Mucosa of descending colon (tissue), 3 donors: ENCODE data around the gene PARP9. TPM values are rescaled to one million over a fixed set of nuclear protein-coding genes. Genes with fewer than 3 reads are reported as not detected.

ENCODE experiments used
- ATAC-seq: fragments of 200-7000 bp; cut with Tn5 transposase; one replicate; pipeline ENCODE4 v1.9.1; 2020; ENCODE audit warnings: mild to moderate bottlenecking, moderate library complexity
- DNase-seq, 3 donors: peaks; one replicate each; pipeline ENCODE4 v3.0.0-alpha.2; 2020
- H3K36me3 ChIP-seq: fragments of 200-600 bp; one replicate; pipeline ENCODE4 v1.8.0; 2021; ENCODE audit warnings: low read depth, mild to moderate bottlenecking
- H3K4me1 ChIP-seq: fragments of 200-600 bp; one replicate; pipeline ENCODE4 v1.8.0; 2021; ENCODE audit warnings: low read depth, mild to moderate bottlenecking
- H3K4me3 ChIP-seq: fragments of 200-600 bp; one replicate; pipeline ENCODE4 v1.8.0; 2021; ENCODE audit warnings: mild to moderate bottlenecking
- H3K9me3 ChIP-seq: fragments of 200-600 bp; one replicate; pipeline ENCODE4 v1.8.0; 2021; ENCODE audit warnings: mild to moderate bottlenecking
- CTCF ChIP-seq: fragments of 200-600 bp; IDR thresholded peaks from one replicate; pipeline ENCODE4 v1.8.0; 2022; ENCODE audit warnings: antibody characterized with exemption, mild to moderate bottlenecking
- intact Hi-C, 2 donors: fragments of 100-400 bp; cut with DNase I in 1 of 2; cut with micrococcal nuclease in 1 of 2; formaldehyde crosslinking; loops; one replicate each; pipeline versions ENCODE4 v1.11.0 to v1.11.1; 2022; cut with DNase I, micrococcal nuclease
- total RNA-seq, 3 donors: library from RNA; stranded (reverse); fragmentation: NEBNext Ultra II Directional in 2 of 3; extraction: Animal tissue kit (Norgen Biotek cat#: 25700) in 2 of 3; gene quantifications; one replicate each; pipeline versions ENCODE4 v1.2.1 to v1.2.4, GENCODE V29; 2021 to 2023
- donor health status: DM: no; HTN: no; CAD: no; lungs with moderate emphysema.
- donor health status: DM: no; HTN: no; CAD: no.
- donor health status: DM: no; HTN: yes; CAD: no.

Gene PARP9
- total RNA-seq, 3 donors from 2014 or later: 32.2 to 51.1 (median 44.7) TPM

DNA sequence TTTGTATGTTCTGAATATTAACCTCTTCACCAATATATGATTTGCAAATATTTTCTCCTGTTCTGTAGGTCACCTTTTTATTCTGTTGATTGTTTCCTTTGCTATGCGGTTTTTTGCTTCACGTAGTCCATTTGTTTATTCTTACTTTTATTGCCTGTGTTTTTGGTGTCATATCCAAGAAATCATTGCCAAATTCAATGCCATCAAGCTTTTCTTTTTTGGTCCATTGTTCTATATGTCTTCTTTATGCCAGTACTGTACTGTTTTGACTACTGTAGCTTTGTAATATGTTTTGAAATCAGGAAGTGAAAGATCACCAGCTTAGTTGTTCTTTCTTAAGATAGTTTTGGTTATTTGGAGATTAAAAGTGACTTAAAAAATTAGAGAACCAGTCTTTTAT, 17.5 kb upstream of the PARP9 start:
- no peak for ATAC-seq
- intact Hi-C loops: no loop called here

DNA sequence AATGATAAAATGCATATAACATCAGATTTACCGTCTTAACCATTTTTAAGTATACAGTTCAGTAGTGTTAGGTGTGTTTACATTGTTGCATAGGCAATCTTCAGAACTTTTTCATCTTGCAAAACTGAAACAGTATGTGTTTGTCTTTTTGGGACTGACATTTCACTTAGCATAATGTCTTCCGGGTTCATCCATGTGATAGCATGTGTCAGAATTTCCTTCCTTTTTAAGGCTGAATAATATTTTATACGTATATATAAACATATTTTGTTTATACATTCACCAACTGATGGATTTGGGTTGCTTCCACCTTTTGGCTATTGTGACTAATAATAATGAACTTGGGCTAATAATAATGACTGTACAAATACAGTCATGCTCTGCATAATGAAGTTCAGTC, 16.4 kb upstream of the PARP9 start:
- TF ChIP-seq CTCF: no peak
- intact Hi-C loops: no loop called here
- no peaks in the 10 kb centered on the region for H3K36me3 ChIP-seq

More for the DNA sequence above, 17.5 kb upstream of the PARP9 start:
- Histone ChIP-seq H3K36me3 (no peaks in the 10 kb centered on the region), H3K4me1 (no peaks in the 10 kb centered on the region), H3K4me3 (no peak overlapping the region), H3K9me3 (peaks cover 15% of the 10 kb centered on the region)
- no peak for DNase-seq
- no peak for TF ChIP-seq CTCF

DNA sequence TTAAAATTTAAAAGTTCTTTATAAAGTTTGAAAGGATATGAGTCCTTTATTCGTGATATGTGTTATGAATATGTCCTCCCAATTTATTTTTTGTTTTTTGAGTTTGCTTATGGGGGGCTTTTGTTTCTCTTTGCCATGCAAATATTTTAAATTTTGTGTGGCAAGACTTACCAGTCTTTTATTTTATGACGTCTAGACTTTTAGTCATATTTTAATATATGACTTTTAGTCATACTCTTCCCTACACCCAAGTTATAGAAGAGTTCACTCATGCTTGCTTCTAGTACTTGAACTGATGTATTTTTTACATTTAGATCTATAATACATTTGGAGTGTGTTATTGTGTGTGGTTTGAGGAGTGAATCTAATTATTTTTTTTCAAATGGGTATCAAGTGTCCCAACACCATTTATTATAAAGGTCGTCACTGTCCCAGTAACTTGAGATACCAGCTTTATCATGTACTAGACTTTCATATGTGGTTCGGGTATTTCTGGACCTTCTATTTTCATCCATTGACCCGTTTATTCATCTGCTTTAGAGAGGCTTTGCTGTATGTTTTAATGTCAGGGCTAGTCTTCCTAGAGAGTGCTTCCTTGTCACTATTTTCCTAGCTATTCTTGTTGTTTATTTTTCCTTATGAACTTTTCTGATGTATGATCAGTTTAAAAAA, 14.1 kb upstream of the PARP9 start:
- intact Hi-C loops: no loop called here
- no peak overlapping the region for H3K4me3 ChIP-seq
- peaks cover 12% of the 10 kb centered on the region for H3K9me3 ChIP-seq
- no peaks in the 10 kb centered on the region for H3K36me3 ChIP-seq
- no peaks in the 10 kb centered on the region for H3K4me1 ChIP-seq
- no peak for ATAC-seq
- TF ChIP-seq CTCF: no peak
- no peak for DNase-seq

More for the DNA sequence above, 16.4 kb upstream of the PARP9 start:
- DNase-seq: no peak
- Histone ChIP-seq H3K4me3 (no peak overlapping the region), H3K9me3 (peaks cover 15% of the 10 kb centered on the region), H3K4me1 (no peaks in the 10 kb centered on the region)
- ATAC-seq: no peak

DNA sequence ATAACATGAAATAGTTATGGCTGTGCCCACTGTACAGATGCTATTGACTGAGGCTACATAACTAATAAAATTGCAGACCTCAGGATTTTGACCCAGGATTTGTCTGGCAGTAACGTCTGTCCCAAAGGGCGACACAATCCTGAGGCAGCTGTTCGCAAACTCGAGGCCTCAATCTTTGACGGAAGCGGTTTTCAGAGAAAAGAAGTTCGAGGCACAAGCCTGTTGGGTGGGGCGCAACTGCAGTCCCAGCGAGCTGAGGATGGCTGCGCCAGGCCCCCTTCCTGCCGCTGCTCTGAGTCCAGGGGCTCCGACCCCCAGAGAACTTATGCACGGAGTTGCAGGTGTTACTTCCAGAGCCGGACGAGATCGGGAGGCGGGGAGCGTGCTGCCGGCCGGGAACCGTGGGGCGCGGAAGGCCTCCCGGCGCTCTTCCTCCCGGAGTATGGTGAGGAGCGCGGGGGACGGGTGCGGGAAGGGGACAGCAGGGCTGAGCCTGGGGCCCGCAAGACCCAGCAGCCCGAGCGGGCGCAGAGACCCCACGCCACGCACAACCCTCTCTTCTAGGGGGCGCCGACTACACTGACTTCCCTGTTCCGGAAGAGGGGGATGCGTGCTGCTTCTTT, 13.4 kb upstream of the PARP9 start, which contains the start of gene PARP15:
Gene PARP15, plus strand, starts transcription at position 242 of the 623 bp plus-strand sequence. Its CDS starts 18 bp downstream, at position 260.
- intact Hi-C loops: no loop called here
- no peaks in the 10 kb centered on the region for H3K36me3 ChIP-seq
- TF ChIP-seq CTCF: no peak
- DNase-seq (peak; percentile 20 to 67 (median 36)), ATAC-seq (peak; percentile 67)
- peaks cover 8% of the 10 kb centered on the region for H3K9me3 ChIP-seq
- peak within 1 kb of the TSS; percentile 14 for H3K4me3 ChIP-seq
- no peaks in the 10 kb centered on the region for H3K4me1 ChIP-seq

DNA sequence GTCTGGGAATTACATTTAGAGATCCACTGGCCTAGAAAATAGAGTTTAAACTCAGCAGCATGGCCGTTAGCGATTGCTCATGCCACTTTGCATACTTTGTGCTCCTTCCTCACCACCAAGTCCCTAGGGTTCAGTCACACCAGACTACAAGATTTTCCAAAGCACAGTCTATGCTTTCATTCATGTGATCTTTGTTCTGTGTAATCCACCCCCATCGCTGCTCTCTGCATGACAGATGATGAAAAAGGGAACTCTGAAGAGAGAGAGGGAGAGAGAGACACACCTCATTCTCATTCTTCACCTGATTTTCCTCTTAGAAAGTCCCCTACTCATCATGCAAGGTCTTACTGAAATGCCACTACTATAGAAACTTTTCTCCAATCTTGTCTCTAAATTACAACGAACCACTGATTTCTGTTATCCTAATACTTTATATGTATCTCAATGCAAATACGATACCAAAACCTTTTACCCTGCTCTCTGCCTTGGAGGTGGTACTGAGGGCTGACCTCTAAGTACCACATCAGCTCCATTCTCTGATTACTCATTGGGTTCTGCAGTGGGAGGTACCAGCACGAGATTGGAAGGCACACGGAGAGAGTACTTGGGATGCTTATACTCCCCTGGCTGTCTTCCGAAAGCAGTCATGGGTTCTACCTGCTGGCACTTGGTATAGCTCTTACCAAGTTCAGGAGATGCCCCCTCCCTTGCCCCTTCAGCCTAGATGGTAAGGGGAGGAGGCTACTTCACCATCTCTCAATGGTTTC, 12.3 kb upstream of the PARP9 start:
- ATAC-seq (peak; percentile 72), DNase-seq (no peak)
- no peak overlapping the region for H3K4me3 ChIP-seq
- no peak for TF ChIP-seq CTCF
- no peaks in the 10 kb centered on the region for H3K9me3 ChIP-seq
- no peaks in the 10 kb centered on the region for H3K4me1 ChIP-seq
- intact Hi-C loops: no loop called here
- H3K36me3 ChIP-seq: peaks cover 3% of the 10 kb centered on the region
